T-helper 2 cell (primary cell): ENCODE data around the gene ADCY6.

Experiments
- DNase-seq, 5 experiments: peaks; one replicate each; pipeline versions ENCODE4 v3.0.0 to v3.0.0-alpha.2; 2012 to 2022

The ADCY6 gene

GRCh38 chr12:48815126-48816110 lies 26.5 kb upstream of the ADCY6 start:
- DNase-seq = peak in 2 of 5 experiments; percentile 26 to 45

GRCh38 chr12:48814262-48815125 lies 25.6 kb upstream of the ADCY6 start:
- DNase-seq = peak; percentile 59 to 73 (median 63)

GRCh38 chr12:48813465-48814261 lies 24.8 kb upstream of the ADCY6 start:
- no peak for DNase-seq

- no peak for DNase-seq
These were observed 23.5 kb upstream of the ADCY6 start for GRCh38 chr12:48812389-48812788.

- DNase-seq = no peak
These were observed 22.7 kb upstream of the ADCY6 start for GRCh38 chr12:48811437-48812090.

- DNase-seq = no peak
These were observed 22.1 kb upstream of the ADCY6 start for GRCh38 chr12:48810903-48811431.

- DNase-seq = no peak
These were observed 19.1 kb upstream of the ADCY6 start for GRCh38 chr12:48807981-48808380.

GRCh38 chr12:48803675-48804074 lies 14.8 kb upstream of the ADCY6 start:
- no peak for DNase-seq

GRCh38 chr12:48800971-48801370 lies 12.1 kb upstream of the ADCY6 start:
- no peak for DNase-seq

- no peak for DNase-seq
These were observed 11.6 kb upstream of the ADCY6 start for GRCh38 chr12:48800457-48800856.

GRCh38 chr12:48796976-48797375 lies 8.1 kb upstream of the ADCY6 start:
- DNase-seq = peak in 1 of 5 experiments; percentile 37

- DNase-seq = peak in 4 of 5 experiments; percentile 27 to 45 (median 40)
These were observed 6.9 kb upstream of the ADCY6 start for GRCh38 chr12:48795550-48796455.

GRCh38 chr12:48794870-48795269 lies 6.0 kb upstream of the ADCY6 start:
- DNase-seq = no peak

GRCh38 chr12:48793696-48794095 lies 4.8 kb upstream of the ADCY6 start:
- no peak for DNase-seq

GRCh38 chr12:48789858-48790326 lies 1.0 kb upstream of the ADCY6 start:
- DNase-seq = no peak

- DNase-seq = no peak
These were observed 400 bp downstream of the ADCY6 start for GRCh38 chr12:48788524-48788853.

GRCh38 chr12:48787791-48788523 lies 932 bp downstream of the ADCY6 start:
- no peak for DNase-seq

- DNase-seq = no peak
These were observed 2.0 kb downstream of the ADCY6 start for GRCh38 chr12:48786591-48787544.

GRCh38 chr12:48783432-48783831 lies 5.5 kb downstream of the ADCY6 start:
- DNase-seq = no peak
